ENCODE data around the gene BACE2.

BACE2 gene

DNA sequence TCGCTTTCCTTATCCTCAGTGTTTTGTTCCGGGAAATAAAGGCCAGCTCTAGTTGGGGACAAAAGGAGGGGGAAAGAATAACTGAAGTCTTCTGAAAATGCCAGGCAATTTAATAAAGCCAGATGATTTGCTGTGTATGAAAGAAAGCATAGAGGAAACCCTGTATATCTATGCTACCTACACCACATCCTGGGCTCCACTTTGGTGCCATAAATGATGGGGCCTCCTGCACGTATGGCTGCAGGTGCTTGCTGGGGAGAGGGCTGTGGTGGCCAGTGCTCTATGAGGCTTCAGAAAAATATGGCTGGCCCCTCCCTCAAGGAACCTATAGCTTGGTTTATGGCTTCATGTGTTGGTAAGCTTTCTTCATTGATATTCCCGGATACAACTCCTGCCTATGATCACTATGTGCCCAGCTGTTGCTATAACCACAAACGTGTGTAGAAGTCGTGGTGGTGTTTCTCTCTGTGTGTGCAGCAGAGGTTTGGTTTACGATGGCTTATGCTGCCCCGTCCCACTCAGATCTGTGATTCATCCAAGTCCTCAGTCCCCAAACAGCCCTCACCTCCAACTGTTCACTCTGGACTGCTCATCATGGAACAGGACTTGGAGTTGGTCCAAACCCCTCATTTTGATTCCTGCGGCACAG lies 59.5 kb downstream of the BACE2 start:
- no peak for TF ChIP-seq ESRRG (CRISPR knock-in tag; IDR thresholded peaks at IDR 0.05)
- TF ChIP-seq SNAI2 (CRISPR knock-in tag; IDR thresholded peaks at IDR 0.05) = no peak
- no peak for TF ChIP-seq TOX (CRISPR knock-in tag; IDR thresholded peaks at IDR 0.05; ENCODE audit: borderline replicate concordance)
- no peak for TF ChIP-seq ZFP30 (CRISPR knock-in tag; IDR thresholded peaks at IDR 0.05)
- TF ChIP-seq, protein P1, sequence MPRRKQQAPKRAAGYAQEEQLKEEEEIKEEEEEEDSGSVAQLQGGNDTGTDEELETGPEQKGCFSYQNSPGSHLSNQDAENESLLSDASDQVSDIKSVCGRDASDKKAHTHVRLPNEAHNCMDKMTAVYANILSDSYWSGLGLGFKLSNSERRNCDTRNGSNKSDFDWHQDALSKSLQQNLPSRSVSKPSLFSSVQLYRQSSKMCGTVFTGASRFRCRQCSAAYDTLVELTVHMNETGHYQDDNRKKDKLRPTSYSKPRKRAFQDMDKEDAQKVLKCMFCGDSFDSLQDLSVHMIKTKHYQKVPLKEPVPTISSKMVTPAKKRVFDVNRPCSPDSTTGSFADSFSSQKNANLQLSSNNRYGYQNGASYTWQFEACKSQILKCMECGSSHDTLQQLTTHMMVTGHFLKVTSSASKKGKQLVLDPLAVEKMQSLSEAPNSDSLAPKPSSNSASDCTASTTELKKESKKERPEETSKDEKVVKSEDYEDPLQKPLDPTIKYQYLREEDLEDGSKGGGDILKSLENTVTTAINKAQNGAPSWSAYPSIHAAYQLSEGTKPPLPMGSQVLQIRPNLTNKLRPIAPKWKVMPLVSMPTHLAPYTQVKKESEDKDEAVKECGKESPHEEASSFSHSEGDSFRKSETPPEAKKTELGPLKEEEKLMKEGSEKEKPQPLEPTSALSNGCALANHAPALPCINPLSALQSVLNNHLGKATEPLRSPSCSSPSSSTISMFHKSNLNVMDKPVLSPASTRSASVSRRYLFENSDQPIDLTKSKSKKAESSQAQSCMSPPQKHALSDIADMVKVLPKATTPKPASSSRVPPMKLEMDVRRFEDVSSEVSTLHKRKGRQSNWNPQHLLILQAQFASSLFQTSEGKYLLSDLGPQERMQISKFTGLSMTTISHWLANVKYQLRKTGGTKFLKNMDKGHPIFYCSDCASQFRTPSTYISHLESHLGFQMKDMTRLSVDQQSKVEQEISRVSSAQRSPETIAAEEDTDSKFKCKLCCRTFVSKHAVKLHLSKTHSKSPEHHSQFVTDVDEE (CRISPR knock-in tag; IDR thresholded peaks at IDR 0.05) = no peak
- TF ChIP-seq, protein P2, sequence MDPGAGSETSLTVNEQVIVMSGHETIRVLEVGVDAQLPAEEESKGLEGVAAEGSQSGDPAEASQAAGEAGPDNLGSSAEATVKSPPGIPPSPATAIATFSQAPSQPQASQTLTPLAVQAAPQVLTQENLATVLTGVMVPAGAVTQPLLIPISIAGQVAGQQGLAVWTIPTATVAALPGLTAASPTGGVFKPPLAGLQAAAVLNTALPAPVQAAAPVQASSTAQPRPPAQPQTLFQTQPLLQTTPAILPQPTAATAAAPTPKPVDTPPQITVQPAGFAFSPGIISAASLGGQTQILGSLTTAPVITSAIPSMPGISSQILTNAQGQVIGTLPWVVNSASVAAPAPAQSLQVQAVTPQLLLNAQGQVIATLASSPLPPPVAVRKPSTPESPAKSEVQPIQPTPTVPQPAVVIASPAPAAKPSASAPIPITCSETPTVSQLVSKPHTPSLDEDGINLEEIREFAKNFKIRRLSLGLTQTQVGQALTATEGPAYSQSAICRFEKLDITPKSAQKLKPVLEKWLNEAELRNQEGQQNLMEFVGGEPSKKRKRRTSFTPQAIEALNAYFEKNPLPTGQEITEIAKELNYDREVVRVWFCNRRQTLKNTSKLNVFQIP (CRISPR knock-in tag; IDR thresholded peaks at IDR 0.05; ENCODE audit: borderline replicate concordance, low read depth) = no peak
- TF ChIP-seq PPARA (CRISPR knock-in tag; IDR thresholded peaks at IDR 0.05; ENCODE audit: borderline replicate concordance) = no peak
- no peak for TF ChIP-seq ZNF70 (CRISPR knock-in tag; IDR thresholded peaks at IDR 0.05)
- TF ChIP-seq ZFP3 (CRISPR knock-in tag; IDR thresholded peaks at IDR 0.05) = no peak
- no peak for TF ChIP-seq RARB (CRISPR knock-in tag; IDR thresholded peaks at IDR 0.05)
- TF ChIP-seq, protein P3, sequence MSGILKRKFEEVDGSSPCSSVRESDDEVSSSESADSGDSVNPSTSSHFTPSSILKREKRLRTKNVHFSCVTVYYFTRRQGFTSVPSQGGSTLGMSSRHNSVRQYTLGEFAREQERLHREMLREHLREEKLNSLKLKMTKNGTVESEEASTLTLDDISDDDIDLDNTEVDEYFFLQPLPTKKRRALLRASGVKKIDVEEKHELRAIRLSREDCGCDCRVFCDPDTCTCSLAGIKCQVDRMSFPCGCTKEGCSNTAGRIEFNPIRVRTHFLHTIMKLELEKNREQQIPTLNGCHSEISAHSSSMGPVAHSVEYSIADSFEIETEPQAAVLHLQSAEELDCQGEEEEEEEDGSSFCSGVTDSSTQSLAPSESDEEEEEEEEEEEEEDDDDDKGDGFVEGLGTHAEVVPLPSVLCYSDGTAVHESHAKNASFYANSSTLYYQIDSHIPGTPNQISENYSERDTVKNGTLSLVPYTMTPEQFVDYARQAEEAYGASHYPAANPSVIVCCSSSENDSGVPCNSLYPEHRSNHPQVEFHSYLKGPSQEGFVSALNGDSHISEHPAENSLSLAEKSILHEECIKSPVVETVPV (CRISPR knock-in tag; IDR thresholded peaks at IDR 0.05) = no peak
- TF ChIP-seq ISL1 (CRISPR knock-in tag; IDR thresholded peaks at IDR 0.05) = no peak
- ATAC-seq = no peak

DNA sequence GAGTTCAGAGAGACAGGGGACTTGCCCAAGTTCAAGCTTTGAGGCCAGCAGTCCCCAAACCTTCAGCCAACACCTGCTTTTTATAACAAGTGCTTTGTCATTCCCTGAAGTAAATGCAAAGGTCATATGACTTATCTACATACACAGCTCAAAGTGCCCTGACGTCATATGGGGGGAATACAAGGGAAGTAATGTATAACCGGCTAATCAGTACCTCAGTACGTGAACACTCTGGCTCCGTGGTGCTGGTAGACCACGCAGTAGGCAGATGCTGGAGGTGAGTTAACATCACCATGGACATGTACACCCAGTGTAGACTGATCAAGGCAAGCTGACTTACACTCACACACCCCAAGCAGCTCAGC lies 60.0 kb downstream of the BACE2 start:
- ATAC-seq = no peak
- TF ChIP-seq RARB (CRISPR knock-in tag; IDR thresholded peaks at IDR 0.05) = no peak
- TF ChIP-seq TCF4 (CRISPR knock-in tag; IDR thresholded peaks at IDR 0.05; ENCODE audit: borderline replicate concordance) = no peak
- TF ChIP-seq ZNF70 (CRISPR knock-in tag; IDR thresholded peaks at IDR 0.05) = no peak

DNA sequence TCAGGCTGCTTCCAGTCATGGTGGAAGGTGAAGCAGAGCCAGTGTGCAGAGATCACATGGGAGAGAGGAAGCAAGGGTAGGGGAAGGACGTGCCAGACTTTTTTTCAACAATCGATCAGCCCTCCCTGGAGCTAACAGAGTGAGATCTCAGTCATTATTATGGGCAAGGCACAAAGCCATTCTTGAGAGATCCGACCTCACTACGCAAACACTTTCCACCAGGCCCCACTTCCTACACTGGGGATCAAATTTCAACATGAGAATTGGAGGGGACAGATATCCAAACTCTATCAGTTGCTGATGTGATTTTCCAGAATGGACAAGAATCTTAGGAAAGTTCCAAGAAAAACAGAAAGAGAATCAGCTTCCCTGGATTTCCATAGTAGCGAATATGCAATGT lies 60.5 kb downstream of the BACE2 start:
- ATAC-seq = no peak
- TF ChIP-seq PPARA (CRISPR knock-in tag; IDR thresholded peaks at IDR 0.05; ENCODE audit: borderline replicate concordance) (no peak), ESRRG (CRISPR knock-in tag; IDR thresholded peaks at IDR 0.05) (no peak), CSDC2 (CRISPR knock-in tag; IDR thresholded peaks at IDR 0.05) (no peak), ISL1 (CRISPR knock-in tag; IDR thresholded peaks at IDR 0.05) (no peak), TCF4 (CRISPR knock-in tag; IDR thresholded peaks at IDR 0.05; ENCODE audit: borderline replicate concordance) (no peak), ARNTL (CRISPR knock-in tag; IDR thresholded peaks at IDR 0.05; ENCODE audit: borderline replicate concordance, low read depth) (no peak), OSR1 (CRISPR knock-in tag; IDR thresholded peaks at IDR 0.05) (no peak), ZNF8 (CRISPR knock-in tag; IDR thresholded peaks at IDR 0.05) (no peak), GLIS3 (CRISPR knock-in tag; IDR thresholded peaks at IDR 0.05) (no peak), TOX (CRISPR knock-in tag; IDR thresholded peaks at IDR 0.05; ENCODE audit: borderline replicate concordance) (no peak), BACH2 (CRISPR knock-in tag; IDR thresholded peaks at IDR 0.05; ENCODE audit: borderline replicate concordance) (no peak)
- TF ChIP-seq, protein P4, sequence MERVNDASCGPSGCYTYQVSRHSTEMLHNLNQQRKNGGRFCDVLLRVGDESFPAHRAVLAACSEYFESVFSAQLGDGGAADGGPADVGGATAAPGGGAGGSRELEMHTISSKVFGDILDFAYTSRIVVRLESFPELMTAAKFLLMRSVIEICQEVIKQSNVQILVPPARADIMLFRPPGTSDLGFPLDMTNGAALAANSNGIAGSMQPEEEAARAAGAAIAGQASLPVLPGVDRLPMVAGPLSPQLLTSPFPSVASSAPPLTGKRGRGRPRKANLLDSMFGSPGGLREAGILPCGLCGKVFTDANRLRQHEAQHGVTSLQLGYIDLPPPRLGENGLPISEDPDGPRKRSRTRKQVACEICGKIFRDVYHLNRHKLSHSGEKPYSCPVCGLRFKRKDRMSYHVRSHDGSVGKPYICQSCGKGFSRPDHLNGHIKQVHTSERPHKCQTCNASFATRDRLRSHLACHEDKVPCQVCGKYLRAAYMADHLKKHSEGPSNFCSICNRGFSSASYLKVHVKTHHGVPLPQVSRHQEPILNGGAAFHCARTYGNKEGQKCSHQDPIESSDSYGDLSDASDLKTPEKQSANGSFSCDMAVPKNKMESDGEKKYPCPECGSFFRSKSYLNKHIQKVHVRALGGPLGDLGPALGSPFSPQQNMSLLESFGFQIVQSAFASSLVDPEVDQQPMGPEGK (CRISPR knock-in tag; IDR thresholded peaks at IDR 0.05; ENCODE audit: borderline replicate concordance) = no peak
- TF ChIP-seq, protein P3 (CRISPR knock-in tag; IDR thresholded peaks at IDR 0.05) = no peak
- TF ChIP-seq, protein P2 (CRISPR knock-in tag; IDR thresholded peaks at IDR 0.05; ENCODE audit: borderline replicate concordance, low read depth) = no peak
- TF ChIP-seq, protein P1 (CRISPR knock-in tag; IDR thresholded peaks at IDR 0.05) = no peak
- TF ChIP-seq, protein P5, sequence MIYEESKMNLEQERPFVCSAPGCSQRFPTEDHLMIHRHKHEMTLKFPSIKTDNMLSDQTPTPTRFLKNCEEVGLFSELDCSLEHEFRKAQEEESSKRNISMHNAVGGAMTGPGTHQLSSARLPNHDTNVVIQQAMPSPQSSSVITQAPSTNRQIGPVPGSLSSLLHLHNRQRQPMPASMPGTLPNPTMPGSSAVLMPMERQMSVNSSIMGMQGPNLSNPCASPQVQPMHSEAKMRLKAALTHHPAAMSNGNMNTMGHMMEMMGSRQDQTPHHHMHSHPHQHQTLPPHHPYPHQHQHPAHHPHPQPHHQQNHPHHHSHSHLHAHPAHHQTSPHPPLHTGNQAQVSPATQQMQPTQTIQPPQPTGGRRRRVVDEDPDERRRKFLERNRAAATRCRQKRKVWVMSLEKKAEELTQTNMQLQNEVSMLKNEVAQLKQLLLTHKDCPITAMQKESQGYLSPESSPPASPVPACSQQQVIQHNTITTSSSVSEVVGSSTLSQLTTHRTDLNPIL (CRISPR knock-in tag; IDR thresholded peaks at IDR 0.05; ENCODE audit: low read depth) = no peak

All from SK-N-SH treated with all-trans-retinoic acid at 6 μM for 48 hours (cell line).